Neural cell (in vitro differentiated cells): ENCODE measurements around the gene GRIP1.

ENCODE experiments used
- EP300 ChIP-seq: fragments of 450-650 bp; conservative IDR thresholded peaks from 2 replicates; pipeline ENCODE4 v1.6.1; 2014; ENCODE audit warnings: antibody characterized with exemption, mild to moderate bottlenecking, moderate library complexity; ENCODE audit not compliant: poor library complexity, severe bottlenecking
- TF ChIP-seq, protein P1 (sequence below): fragments of 450-650 bp; IDR thresholded peaks from 2 replicates; pipeline ENCODE4 v1.5.1; 2014; ENCODE audit warnings: antibody characterized with exemption, mild to moderate bottlenecking, moderate library complexity; ENCODE audit not compliant: poor library complexity, severe bottlenecking
- TF ChIP-seq, protein P2 (sequence below): IDR thresholded peaks from 2 replicates; pipeline ENCODE4 v1.6.1; 2012; ENCODE audit warnings: borderline replicate concordance

DNA sequence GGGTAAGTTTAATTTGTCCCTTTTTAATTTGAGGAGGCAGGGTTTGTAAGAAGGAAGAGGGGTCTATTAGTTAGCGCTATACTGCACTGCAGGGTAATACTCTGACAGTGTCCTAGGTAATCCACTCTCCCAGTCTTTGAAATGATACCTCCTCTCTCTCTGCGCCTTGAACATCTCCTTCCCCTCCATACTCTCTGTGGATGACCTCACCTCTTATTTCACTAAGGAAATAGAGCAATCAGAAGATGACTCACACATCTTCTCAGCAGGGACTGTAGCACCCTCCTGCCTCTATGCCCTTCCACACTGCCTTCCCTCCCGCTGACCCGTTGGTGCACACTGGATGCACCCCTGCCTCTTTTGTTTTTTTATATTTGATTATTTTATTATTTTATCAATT is 94.2 kb downstream of the GRIP1 start:
- TF ChIP-seq, protein P1, sequence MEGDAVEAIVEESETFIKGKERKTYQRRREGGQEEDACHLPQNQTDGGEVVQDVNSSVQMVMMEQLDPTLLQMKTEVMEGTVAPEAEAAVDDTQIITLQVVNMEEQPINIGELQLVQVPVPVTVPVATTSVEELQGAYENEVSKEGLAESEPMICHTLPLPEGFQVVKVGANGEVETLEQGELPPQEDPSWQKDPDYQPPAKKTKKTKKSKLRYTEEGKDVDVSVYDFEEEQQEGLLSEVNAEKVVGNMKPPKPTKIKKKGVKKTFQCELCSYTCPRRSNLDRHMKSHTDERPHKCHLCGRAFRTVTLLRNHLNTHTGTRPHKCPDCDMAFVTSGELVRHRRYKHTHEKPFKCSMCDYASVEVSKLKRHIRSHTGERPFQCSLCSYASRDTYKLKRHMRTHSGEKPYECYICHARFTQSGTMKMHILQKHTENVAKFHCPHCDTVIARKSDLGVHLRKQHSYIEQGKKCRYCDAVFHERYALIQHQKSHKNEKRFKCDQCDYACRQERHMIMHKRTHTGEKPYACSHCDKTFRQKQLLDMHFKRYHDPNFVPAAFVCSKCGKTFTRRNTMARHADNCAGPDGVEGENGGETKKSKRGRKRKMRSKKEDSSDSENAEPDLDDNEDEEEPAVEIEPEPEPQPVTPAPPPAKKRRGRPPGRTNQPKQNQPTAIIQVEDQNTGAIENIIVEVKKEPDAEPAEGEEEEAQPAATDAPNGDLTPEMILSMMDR = no peak
- TF ChIP-seq EP300 = no peak
- TF ChIP-seq, protein P2, sequence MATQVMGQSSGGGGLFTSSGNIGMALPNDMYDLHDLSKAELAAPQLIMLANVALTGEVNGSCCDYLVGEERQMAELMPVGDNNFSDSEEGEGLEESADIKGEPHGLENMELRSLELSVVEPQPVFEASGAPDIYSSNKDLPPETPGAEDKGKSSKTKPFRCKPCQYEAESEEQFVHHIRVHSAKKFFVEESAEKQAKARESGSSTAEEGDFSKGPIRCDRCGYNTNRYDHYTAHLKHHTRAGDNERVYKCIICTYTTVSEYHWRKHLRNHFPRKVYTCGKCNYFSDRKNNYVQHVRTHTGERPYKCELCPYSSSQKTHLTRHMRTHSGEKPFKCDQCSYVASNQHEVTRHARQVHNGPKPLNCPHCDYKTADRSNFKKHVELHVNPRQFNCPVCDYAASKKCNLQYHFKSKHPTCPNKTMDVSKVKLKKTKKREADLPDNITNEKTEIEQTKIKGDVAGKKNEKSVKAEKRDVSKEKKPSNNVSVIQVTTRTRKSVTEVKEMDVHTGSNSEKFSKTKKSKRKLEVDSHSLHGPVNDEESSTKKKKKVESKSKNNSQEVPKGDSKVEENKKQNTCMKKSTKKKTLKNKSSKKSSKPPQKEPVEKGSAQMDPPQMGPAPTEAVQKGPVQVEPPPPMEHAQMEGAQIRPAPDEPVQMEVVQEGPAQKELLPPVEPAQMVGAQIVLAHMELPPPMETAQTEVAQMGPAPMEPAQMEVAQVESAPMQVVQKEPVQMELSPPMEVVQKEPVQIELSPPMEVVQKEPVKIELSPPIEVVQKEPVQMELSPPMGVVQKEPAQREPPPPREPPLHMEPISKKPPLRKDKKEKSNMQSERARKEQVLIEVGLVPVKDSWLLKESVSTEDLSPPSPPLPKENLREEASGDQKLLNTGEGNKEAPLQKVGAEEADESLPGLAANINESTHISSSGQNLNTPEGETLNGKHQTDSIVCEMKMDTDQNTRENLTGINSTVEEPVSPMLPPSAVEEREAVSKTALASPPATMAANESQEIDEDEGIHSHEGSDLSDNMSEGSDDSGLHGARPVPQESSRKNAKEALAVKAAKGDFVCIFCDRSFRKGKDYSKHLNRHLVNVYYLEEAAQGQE = no peak
